Stimulated activated CD4-positive, alpha-beta T cell treated with anti-CD3 and anti-CD28 coated beads, Interleukin-4, amount 100 ng/mL, for 48 hours (primary cell): Measurements from ENCODE around the gene TMEM209.
"Not testable (repeated sequence)": the region's sequence is repeated elsewhere in the genome, so short reads cannot be mapped to it uniquely, and the experiment has no call there.

Experiments used
- DNase-seq, 2 donors: peaks; one replicate each; pipeline ENCODE4 v3.0.0-alpha.2; 2020; ENCODE audit warnings: low read depth in 2 of 2

The TMEM209 gene

DNA sequence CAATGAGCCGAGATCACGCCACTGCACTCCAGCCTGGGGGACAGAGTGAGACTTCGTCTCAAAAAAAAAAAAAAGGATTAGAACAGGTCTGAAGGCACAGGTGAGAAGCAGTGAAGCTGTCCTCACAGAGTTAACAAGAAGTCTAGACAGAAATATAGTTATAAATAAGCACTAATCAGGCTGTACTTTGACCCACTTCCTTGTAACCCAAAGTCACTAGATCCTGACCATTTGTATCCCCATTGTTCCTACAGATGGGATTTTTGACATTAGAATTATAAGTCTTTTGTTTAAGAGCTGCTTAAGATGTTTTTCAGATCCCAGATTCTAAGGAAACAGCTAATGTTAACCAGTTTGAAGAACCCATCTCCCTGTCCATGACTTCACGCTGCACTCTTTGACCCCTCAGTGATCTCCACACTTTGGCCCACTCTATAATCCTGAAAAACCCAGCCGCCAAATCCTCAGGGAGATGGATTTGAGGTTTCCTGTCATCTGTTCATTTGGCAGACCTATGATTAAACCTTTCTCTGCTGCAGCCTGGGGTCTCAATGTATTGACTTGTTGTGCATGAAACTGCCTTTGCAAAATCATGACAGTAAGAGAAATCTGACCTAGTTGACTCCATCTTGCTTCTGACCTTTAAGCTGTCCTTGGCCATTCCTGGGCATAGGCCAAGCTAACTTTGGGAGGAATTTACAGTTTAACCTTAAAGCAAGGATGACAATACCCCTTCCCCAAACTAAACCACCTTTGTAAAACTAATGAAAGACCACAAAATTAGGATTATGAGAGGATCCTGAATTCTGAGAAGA, 13.8 kb upstream of the TMEM209 start:
- DNase-seq = no peak

GRCh38 chr7:130216750-130217149, 11.5 kb upstream of the TMEM209 start:
- no peak for DNase-seq

DNA sequence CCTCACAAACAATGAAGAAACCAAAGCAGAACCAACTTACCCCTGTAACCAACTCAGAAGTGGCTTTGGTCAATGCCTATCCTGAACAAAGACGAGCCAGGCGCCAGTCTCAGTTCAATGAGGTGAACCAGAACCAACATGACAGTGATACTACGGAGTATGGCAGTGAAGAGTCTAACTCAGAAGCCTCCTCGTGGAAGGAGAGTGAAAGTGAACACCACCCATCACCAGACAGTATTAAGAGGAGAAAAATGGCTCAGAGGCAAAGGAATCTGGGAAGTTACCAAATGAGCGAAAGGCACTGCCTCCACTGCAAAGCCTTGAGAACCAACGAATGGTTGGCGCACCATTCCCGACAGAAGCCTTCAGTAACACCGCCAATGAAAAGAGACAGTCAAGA, 10.8 kb upstream of the TMEM209 start:
- no peak for DNase-seq

DNA sequence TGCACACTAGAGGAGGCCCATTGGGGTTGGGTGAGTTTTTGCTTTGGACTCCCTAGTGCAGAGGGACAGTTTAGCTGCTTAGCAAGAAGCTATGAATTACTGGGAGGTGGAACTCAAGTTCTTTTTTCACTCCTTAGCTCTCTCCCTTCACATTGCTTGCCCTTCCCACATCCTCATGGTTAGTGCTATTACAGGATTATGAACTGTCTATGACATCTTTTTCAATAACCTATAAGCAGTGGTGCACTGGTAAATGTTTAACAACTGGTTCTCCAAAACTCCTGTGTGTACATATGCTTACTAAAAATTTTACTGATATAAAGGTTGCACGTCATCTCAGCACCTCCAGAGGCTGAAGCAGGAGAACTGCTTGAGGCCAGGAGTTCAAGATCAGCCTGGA, 8.6 kb upstream of the TMEM209 start:
- DNase-seq = no peak

DNA sequence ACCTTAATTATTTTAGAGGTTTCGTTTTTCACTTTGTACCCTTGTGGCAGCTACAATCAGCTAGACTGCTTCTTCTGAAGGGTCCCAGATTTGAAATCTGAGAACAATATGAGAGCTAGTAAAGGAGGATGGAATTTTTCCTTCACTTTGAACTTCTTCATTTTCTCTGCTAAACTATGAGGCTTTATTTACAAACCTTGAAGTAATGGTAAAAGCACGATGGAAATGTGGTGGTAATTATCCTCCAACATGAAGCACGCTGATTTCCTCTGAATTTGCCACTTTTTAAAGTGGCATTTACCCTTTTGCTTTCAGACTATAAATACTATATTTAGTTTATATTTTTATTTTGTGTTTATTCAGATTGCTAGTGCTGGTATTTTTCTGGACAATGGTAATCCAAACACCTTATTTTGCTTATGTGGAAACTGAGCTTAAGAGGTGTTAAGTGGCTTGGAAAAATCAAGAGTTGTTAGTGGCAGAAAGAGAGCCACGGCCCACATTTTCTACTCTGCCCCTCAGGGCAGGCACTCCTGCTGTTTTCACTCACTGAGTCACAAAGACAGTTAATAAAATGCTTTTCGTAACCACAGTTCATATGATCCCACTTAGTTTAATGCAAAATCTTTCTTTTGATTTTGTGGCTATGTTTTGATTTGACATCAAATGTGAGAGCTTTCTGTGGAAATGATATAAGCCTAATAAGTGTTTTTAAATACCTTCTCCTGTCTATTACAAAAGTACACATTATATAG, 5.2 kb upstream of the TMEM209 start:
- no peak for DNase-seq

DNA sequence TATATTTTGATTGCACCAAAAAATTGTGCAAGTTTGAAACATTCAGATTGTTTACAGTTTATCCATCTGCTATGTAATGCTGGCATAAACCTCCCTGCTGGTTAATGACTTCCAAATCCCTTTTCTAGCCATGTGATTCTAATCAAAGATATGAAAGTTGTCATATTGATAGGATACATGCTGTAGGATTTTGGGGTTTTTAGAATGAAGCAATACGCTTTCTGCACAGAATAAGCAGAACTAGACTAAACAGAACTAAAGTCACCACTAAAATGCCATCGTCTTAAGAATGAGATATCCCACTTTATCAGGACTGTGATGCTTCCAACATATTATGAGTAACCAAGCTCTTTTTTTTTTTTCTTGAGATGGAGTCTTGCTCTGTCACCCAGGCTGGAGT, 3.3 kb upstream of the TMEM209 start:
- no peak for DNase-seq

GRCh38 chr7:130207642-130208041, 2.4 kb upstream of the TMEM209 start, which contains the start of gene SSMEM1:
Gene SSMEM1 (plus strand): TSS chr7:130207860. CDS start chr7:130207911, 51 bp downstream.
- no peak for DNase-seq

DNA sequence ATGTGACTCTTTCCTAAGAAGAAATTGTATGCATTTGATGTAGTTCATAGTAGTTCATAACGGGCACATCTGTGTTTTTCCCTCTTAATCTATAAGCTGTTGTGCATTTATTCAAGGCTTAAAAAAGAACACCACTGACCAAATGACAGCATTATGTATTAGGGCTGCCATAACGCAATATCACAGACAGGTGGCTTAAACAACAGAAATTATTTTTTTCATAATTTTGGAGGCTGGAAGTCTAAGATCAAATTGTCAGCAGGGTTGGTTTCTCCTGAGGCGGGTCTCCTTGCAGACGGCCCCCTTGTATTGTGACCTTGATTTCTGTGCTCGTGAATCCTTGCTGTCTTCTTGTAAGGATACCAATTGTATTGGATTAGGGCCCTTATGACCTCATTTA, 1.8 kb upstream of the TMEM209 start:
- no peak for DNase-seq

- no peak for DNase-seq
Observed at GRCh38 chr7:130201796-130202195, 3.4 kb downstream of the TMEM209 start.

- no peak for DNase-seq
Observed at GRCh38 chr7:130197094-130197493, 8.1 kb downstream of the TMEM209 start.

- DNase-seq = no peak
Observed at GRCh38 chr7:130196476-130196875, 8.7 kb downstream of the TMEM209 start.

GRCh38 chr7:130195396-130195795, 9.8 kb downstream of the TMEM209 start:
- DNase-seq = no peak

DNA sequence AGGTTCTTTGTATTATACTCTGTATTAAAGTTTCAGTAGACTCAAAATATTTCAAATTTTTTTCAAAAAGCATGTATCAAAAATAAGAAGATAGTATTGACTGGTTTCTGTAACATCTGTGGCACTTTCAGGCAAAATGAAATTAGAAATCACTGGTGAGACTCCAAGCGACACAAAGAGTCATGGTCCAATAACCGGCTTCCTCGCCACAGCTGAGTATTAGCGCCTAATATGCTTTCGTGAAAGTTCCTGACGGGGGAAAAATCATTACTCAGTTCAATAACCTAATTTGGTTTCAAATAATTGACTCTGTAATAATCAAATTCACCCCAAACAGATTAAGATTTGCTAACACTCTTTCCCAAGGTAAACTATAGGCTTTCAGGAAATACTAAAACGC, 13.4 kb downstream of the TMEM209 start:
- DNase-seq = no peak

GRCh38 chr7:130189343-130189742, 15.9 kb downstream of the TMEM209 start:
- DNase-seq = no peak

GRCh38 chr7:130187360-130187759, 17.8 kb downstream of the TMEM209 start:
- no peak for DNase-seq

DNA sequence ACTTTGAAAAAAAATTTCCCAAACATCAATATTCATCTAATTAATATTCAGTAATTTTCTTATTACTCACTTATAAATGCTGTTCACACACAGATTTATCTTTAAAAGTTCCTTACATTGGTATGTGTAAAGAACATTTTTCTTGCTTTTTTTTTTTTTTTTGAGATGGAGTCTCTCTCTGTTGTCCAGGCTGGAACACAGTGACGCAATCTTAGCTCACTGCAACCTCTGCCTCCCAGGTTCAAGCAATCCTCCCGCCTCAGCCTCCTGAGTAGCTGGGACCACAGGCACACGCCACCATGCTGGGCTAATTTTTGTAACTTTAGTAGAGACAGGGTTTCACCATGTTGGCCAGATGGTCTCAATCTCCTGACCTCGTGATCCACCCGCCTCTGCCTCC, 20.9 kb downstream of the TMEM209 start:
- not testable (repeated sequence) for DNase-seq

DNA sequence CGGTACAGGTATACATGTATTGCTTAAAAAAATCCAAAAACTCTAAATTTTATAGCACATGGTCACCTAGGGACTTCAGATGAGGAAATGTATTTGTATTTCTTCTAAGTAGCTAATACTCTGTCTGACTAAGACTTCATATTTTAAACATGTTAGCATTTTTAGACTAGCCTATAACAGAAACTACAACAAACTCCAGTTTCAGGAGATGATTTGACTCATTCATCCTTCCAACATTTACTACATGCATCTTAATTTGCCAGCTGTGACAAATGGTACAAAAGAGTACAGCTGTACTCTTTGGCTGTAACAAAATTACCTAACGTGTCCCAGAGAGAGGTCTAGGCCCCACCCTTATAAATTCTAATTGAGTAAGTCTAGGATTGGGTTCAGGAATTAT, 22.2 kb downstream of the TMEM209 start:
- DNase-seq = no peak

DNA sequence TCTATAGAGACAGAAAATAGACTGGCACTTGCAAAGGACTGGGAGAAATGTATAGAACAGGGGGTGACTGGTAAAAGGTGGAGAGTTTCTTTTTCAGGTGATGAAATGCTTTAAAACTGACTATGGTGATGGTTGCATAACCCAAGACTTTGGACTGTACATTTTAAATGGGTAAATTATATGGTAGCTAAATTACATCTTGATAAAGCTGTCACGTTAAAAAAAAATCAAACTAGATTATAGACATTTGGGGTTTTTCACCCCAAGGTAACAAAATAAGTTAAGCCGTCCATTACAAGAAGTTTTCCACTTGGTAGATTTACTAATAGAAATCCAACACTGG, 24.0 kb downstream of the TMEM209 start:
- DNase-seq = no peak

GRCh38 chr7:130180571-130181262, 24.5 kb downstream of the TMEM209 start:
- DNase-seq = peak; percentile 26 to 49

GRCh38 chr7:130179631-130180030, 25.6 kb downstream of the TMEM209 start:
- DNase-seq = no peak

GRCh38 chr7:130178251-130178650, 27.0 kb downstream of the TMEM209 start:
- DNase-seq = no peak

- no peak for DNase-seq
Observed at GRCh38 chr7:130174237-130174959, 30.8 kb downstream of the TMEM209 start.
